Brain pericyte (primary cell): Measurements from ENCODE around the gene KRT8.
A peak's percentile ranks its signal among the peaks of the same experiment; 100 is the strongest.
"Not testable (repeated sequence)": the region's sequence is repeated elsewhere in the genome, so short reads cannot be mapped to it uniquely, and the experiment has no call there.

Experiments
- DNase-seq: peaks from one replicate; pipeline ENCODE4 v3.0.0-alpha.2; 2012; ENCODE audit warnings: low read depth, low spot score

The KRT8 gene

DNA sequence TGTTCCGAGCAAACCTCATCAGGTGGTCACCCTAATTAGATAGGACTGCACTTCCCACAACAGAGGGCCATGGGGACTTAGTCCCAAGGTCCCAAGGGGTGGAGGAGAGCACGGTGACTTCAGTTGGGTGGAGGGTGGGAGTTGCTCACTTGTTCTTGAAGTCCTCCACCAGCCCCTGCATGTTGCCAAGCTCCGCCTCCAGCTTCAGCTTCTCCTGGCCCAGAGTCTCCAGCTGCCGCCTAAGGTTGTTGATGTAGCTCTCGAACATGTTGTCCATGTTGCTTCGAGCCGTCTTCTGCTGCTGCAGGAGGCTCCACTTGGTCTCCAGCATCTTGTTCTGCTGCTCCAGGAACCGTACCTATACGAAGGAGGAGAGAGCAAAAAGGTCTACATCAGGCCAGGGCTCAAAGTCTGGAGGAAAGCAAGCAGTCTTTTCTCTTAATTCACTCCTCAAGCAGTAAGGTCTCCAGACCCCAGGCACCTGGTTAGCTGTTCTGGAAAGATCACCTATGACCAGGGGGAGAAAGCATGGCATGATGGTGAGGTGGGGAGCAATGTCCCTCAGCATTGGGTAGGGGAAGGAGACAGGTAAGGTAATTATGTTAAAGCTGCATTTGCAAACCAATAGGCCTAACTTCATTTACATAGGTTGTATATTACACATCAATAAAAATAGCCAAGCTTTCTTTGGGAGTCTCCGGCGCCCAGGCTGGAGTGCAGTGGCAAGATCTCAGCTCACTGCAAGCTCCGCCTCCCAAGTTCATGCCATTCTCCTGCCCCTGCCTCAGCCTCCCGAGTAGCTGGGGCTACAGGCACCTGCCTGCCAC is 2.9 kb downstream of the KRT8 start:
- no peak for DNase-seq

DNA sequence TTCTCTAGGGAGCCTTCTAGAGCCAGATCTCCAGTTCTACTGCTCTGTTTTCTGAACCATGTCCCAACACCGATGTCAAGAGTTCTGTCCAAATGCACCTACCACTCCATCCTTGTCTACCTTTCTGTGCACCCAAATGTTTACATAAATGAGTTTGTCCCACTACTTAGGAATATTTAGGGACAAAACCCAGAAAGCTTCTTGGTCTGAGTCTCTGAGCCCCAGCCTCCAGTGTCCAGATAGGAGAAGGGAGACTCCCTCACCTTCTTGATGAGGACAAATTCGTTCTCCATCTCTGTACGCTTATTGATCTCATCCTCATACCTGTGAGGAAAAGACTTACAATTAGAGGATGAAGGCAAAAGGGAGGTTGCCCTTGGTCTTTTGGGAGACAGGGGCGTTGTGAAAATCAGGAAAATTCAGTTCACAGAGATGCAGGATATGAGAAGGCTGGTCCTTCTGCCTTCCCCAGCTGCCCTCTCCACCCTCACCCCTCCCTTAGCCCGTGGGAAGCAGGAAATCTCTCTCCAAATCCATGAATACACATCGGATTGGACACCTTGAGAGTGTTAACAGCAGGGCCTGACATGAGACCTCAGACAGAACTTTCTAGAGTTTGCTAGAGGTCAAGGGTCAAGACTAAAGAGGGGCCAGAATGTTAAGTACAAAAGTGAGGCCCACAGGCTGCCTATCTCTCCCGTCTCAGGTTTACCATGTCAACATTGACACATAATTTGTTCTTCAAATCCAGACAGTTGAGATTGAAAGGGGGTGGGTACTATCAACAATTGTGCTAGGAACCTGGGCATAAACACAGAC is 3.8 kb downstream of the KRT8 start:
- no peak for DNase-seq

DNA sequence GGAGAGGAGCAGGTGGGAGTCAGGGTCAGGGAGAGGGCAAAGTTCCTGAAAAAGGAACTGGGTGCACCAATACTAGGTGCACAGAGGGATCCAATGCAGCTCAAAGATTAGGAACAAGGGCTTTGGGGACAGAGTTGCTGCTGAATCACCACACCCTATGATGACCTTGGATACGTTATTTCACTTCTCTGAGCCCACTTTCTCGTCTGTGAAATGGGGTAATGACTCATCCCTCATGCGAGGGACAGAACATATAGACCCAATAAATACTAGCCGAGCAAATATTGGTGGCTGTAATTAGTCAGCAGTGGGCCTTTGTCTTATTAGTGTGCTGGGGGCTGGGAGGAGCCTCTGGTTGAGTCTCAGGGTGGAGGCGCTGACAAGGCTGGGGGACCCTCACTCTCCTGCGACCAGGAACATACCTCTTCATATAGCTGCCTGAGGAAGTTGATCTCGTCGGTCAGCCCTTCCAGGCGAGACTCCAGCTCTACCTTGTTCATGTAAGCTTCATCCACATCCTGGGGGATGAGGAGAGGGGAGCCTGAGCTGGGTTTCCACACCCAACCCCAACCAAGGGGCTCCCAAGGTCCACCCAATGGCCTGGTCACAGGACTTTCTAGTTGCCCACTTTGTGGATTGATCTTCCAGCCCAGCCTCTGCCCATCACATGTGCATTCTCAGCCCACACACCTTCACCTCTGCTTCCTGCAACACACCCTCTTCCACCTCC is 4.5 kb downstream of the KRT8 start:
- DNase-seq: no peak

DNA sequence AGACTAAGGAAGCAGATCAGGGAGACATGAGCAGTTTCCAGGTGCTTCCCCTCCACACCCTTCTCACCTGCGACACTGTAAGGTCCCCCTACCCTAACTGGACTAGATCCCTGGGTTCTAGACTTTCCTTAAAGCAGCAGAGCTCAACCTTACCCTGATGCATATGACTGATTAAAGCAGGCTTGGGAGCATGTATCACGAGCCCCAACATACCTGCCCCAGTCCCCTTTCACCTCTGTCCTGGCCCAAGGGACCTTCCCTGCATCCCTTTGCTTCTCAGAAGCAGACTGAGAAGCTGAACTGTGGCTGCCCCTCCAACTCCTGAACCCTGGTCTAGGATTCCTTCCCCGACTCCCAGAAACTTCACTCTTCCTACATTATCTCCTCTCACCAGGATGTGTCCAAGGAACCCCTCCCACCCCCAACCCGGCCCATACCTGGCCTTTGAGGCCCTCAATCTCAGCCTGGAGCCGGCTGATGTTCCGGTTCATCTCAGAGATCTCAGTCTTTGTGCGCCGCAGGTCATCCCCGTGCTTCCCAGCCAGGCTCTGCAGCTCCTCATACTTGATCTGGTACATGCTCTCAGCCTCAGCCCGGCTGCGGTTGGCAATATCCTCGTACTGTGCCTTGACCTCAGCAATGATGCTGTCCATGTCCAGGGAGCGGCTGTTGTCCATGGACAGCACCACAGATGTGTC is 5.4 kb downstream of the KRT8 start:
- DNase-seq: no peak

DNA sequence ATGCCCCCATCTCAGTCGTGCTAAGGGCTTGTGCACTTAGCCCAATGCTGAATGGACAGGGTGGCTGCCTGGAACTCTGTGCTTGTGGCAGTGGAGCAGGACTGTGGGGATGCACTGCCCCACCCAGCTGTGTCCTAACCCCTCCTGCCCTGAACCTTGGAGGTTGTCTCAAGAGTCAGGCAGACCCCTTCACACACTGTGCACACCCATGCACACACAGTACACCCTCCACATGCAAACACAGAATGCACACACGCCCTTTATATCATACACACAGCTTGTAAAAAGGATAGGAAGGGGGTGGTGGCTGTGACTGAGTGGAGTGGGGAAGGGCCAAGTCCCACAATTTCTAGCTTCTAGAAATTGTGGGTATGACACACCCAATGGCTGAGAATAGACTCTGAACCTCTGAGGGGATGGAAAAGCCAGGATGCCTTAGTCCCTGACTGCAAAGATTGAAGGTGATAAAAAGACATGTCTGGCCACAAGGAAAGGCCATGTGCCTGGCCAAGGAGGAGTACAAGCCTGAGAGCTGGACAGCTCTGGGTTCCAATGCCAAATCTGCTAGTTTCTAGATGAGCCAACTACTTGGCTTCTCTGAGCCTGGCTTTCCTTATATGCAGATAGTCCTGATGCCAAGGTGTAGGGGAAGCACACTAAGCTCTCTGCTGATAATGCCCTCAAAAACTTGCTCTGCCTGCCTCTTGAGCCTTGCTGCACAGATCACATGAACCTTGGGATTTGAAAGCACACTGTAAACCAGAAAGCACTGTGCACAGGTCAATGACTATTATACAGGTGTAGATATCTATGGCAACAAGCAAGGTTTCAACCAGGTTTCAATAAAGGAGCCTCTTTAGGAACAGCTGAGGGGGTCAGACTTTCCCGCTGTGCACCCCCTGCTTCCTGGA is 8.4 kb downstream of the KRT8 start:
- no peak for DNase-seq

DNA sequence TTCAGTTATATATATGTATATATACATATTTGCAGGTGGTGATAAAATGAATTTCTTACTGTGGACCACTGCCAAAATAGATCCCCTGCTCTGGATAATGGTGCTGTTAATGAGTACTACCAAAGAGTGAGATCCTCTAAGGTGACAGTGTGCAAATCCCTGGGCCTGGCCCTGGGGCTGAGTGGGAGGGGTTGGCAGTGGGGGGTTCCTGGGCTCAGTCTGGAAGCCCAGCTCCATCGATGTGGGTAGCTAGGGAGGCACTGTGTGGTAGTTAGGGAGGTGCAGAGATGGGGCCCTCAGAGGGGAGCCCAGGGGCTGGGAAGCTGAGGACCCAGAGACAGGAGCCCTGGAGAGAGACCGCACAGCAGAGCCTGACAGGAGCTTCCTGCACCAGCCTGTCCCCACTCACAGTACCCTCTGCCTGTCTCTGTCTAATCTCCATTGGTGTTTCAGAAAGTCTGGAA is 9.1 kb downstream of the KRT8 start:
- DNase-seq: no peak

DNA sequence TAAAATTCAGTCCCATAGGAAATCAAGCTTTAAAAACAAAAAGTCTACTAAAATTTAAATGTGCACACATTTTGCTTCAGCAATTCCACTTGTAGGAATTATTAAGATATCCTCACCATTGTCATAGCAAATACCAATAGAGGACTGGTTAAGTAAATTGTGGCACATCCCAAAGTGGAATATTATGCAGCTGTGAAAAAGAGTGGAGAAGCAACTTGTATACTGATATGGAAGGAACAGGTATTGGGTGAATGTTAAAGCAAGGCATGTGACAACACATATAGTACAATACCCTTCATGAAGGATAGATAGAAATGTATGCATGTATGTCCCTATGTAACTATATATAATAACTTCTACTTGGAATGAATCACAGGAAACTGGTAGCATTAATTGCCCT is 11.9 kb downstream of the KRT8 start:
- DNase-seq: no peak

DNA sequence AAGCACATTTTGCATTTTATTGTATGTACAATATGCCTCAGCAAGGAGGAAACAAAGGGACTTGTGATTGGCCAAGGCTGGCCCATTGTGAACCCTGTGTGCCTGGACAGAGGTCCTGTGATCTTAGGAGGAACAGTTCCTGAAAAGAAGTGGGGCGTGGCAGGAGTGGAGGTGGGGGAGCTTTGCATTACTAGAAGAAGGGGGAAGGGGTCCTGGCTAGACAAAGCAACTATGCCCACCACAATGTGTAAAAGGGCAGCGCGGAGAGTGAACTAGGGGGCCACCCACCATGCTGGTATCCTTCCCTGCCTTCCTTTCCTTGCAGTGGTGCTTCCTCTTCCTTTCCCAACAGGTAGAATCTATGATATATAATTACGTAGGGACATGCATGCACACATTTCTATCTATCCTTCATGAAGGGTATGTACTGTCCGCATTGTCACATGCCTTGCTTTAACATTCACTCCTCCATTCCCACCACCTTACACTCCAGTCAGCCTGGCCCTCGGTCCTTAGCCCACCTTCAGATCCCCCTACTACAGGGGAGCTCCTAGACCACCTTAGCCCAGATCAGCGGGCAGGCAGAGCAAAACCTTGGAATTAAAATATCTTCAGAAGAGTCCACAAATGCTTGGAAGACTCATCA is 12.5 kb downstream of the KRT8 start:
- no peak for DNase-seq

DNA sequence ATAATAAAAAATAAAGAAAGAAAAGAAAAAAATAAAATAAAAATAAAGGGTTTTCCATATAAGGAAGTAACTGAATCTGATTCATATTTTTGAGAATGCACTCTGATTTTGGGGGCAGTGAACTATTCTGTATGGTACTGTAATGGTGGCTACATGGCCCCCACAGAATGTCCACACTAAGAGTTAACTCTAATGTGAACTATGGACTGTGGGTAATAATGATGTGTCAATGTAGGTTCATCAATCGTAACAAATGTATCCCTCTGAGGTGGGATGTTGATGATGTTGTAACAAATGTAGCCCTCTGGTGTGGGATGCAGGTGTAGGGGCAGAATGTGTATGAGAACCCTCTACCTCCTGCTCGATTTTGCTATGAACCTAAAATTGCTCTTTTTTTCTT is 13.8 kb downstream of the KRT8 start:
- no peak for DNase-seq

DNA sequence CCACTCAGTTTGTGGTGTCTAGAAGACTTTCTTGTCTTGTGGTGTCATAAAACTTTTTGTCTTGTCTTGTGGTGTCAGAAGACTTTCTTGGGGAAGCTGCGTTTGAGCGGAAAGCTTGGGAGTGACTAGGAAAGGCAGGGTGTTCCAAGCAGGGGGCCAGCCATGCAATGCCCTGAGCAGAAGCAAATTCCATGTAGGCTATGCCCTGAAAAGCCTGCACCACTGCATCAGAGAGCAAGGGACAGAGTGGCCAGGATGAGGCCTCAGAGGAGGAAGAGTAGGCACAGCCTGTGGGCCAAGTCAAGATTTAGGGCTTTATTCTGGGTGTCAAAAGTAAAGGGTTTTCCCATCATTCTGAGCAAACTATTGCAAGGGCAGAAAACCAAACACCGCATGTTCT is 14.5 kb downstream of the KRT8 start:
- DNase-seq: no peak

DNA sequence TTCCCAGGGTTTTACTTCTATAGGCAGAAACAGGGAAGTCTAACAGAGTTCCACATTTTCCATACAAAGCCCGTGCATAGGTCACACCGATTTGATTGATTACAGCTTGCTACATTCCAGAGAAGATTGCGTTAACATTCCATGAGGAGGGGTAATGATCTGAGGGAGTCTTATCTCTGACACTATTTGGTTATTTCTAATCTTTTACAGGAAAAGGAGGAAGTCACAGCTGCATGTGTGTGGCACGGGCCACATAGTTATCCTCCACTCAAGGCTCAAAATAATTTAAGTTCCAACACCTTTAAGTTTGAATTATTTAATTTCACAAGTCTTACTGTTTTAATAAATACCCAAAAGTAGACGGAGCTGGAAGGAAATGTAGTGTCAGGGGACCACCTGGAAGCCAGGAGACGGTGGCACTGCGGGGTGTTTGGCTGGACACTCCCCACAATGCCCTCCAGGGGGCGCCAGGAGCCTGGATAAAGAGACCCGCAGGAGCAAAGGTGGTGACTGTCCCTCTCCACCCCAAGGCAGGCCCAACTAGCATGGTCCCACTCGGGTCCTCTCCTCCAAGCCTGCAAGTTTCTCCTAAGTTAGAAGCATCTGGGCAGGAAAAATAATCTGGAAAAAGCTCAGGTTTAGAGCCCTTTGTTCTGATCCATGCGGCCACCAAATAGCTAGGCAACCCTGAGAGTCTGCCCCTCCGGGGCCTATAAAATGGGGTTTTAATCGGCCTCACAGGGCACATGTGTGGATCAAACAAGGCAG is 20.2 kb downstream of the KRT8 start:
- DNase-seq: no peak

DNA sequence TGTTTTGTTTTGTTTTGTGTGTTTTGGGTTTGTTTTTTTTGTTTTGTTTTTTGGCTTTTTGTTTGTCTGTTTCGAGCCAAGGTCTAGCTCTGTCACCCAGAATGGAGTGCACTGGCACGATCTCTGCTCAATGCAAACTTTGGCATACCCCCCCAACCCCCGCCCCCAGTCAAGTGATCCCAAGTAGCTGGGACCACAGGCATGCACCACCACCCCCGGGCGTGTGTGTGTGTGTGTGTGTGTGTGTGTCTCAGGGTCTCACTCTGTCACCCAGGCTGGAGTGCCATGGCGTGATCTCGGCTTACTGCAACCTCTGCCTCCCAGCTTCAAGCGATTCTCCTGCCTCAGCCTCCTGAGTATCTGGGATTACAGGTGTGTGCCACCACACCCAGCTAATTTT is 24.4 kb downstream of the KRT8 start:
- not testable (repeated sequence) for DNase-seq

DNA sequence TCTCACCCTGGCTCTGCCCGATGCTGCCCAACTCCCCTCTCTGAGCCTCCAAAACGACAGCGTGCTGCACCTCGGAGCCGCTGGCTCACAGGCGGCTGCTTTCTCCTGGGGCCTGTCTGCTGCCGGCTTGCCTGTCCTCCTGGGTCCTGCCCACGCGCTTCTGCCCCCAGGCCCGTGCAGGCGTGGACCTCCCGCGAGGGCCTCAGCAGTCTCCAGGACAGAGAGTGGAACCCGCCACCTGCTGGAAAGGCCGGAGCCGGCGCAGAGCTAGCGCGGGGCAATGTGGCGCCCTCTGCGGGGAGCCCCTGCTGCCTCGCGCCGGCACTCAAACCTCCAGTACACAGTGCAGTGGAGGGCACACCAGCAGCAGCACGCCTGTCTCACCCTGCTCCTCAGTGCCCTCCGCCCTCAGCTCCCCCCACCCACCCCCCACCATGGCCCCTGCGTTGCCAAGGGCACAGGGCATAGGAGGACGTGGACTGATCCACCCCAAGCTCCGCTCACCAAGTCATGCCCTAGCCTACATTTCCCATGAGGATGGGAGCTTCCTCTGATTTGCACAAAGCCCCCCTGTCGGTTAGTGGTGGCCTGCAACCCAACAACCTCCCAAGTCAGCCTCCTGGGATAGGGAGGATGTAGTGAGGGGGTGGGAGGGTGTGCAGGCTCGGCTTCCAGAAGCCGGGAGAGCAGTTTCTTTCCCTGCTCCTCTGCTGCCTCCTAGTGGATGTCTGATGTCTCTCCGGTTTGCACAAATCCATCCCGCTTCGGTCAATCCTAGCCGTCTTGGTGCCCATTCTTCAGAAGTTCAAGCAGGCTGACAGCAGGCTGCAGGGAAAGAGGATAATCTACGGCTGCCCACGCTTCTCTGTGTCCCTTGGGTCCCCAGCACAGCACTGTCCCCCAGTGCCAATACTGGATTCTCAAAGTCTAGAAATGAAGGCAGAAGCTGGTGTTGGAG is 25.2 kb downstream of the KRT8 start:
- DNase-seq: peak; percentile 61

DNA sequence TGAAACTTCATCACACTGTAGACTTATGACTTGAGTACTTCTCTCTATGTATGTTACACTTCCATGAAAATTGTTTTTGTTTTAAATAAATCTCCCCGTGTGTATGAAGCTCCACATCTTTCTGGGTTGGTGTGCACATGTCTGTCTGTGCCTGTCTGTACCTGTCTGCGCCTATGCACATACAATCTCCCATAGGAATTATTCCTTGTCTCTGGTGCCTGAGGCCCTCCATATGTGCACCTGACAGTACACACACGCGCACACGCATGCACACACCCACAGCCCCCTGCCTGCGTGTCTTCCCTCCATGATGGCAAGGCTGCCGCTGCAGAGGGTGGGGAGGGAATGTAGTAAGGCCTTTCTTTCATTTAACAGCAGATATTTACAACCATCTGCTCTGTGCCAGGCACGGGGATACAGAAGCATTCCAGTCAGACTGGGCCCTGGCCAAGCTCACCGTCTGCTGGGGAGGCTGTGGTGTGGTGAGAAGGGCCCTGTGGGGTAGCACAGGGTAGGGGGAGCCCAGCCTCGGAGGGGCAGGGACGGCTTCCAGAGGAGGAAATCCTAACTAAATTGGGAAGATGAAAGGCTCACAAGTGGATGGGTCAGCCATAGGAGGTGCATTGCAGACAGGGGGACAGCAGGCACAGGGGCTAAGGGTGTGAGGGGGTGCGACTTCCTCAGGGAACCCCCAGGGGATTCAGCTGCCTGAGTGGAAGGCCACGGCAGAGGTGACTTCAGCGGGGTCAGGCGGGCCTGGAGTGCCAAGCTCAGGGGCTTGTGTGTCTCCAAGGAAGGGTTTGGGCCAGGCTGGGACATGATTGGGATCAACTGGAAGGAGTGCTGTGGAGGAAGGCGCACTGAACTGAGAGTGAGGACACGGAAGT is 26.1 kb downstream of the KRT8 start:
- DNase-seq: no peak

DNA sequence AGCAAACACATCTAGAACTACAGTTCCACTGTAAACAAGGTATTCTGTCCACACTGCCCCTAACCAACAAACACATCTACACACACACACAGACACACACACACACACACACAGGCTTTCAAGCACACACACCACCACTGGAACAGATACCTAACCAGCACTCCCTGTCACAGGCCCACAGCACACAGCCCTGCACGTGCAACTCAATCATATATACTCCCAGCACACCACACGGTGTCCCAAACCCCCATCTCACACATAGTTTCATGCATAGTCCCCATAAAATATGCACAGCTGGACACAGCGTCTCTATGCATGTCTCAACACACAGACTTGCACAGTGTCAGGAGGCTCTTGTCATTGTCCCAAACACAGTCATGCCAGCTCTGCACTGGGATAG is 27.6 kb downstream of the KRT8 start:
- no peak for DNase-seq

DNA sequence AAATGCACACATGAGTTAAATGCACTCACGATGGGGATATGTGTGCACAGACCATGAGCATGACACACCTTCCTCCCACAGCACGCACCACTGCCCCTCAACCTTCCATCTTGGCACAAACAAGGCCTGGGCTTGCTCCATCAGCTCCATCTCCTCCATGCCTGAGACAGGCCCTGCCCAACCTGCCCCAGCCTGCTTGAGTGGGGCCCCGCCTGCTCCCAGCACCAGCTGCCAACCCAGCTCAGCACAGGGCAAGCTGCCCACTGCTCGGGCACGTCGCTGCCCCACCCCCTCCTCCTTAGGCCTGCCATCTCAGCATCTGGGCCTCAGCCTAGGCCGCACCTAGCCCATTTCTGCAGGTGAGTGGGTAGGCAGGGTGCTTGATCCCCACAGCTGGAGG is 28.5 kb downstream of the KRT8 start:
- no peak for DNase-seq
